ENCODE data around the gene ADISSP.

ADISSP gene

GRCh38 chr20:3755814-3756480 is 11.6 kb downstream of the ADISSP start:
- DNase-seq (ENCODE audit: extremely low read depth in 1 of 2, low read depth in 1 of 2) = no peak

GRCh38 chr20:3755269-3755668 is 12.3 kb downstream of the ADISSP start:
- DNase-seq (ENCODE audit: extremely low read depth in 1 of 2, low read depth in 1 of 2) = no peak

- DNase-seq (ENCODE audit: extremely low read depth in 1 of 2, low read depth in 1 of 2) = no peak
These were observed 13.3 kb downstream of the ADISSP start for GRCh38 chr20:3754276-3754630.

GRCh38 chr20:3753501-3754275 is 13.9 kb downstream of the ADISSP start:
- DNase-seq (ENCODE audit: extremely low read depth in 1 of 2, low read depth in 1 of 2) = no peak

GRCh38 chr20:3753098-3753497 is 14.5 kb downstream of the ADISSP start:
- peak in 1 of 2 donors; percentile 33 for DNase-seq (ENCODE audit: extremely low read depth in 1 of 2, low read depth in 1 of 2)

GRCh38 chr20:3752386-3752759 is 15.2 kb downstream of the ADISSP start:
- DNase-seq (ENCODE audit: extremely low read depth in 1 of 2, low read depth in 1 of 2) = no peak

- peak in 1 of 2 donors; percentile 14 for DNase-seq (ENCODE audit: extremely low read depth in 1 of 2, low read depth in 1 of 2)
These were observed 15.7 kb downstream of the ADISSP start for GRCh38 chr20:3751675-3752385.

- no peak for DNase-seq (ENCODE audit: extremely low read depth in 1 of 2, low read depth in 1 of 2)
These were observed 16.3 kb downstream of the ADISSP start for GRCh38 chr20:3751305-3751674.

GRCh38 chr20:3749689-3750531 is 17.6 kb downstream of the ADISSP start:
- DNase-seq (ENCODE audit: extremely low read depth in 1 of 2, low read depth in 1 of 2) = no peak

- no peak for DNase-seq (ENCODE audit: extremely low read depth in 1 of 2, low read depth in 1 of 2)
These were observed 18.4 kb downstream of the ADISSP start for GRCh38 chr20:3749087-3749688.

GRCh38 chr20:3748073-3748472 is 19.5 kb downstream of the ADISSP start:
- DNase-seq (ENCODE audit: extremely low read depth in 1 of 2, low read depth in 1 of 2) = no peak

- DNase-seq (ENCODE audit: extremely low read depth in 1 of 2, low read depth in 1 of 2) = no peak
These were observed 20.1 kb downstream of the ADISSP start for GRCh38 chr20:3747471-3747870.

GRCh38 chr20:3745686-3746173 is 21.8 kb downstream of the ADISSP start:
- no peak for DNase-seq (ENCODE audit: extremely low read depth in 1 of 2, low read depth in 1 of 2)

GRCh38 chr20:3744806-3745685 is 22.5 kb downstream of the ADISSP start:
- DNase-seq (ENCODE audit: extremely low read depth in 1 of 2, low read depth in 1 of 2) = peak; percentile 42 to 47

GRCh38 chr20:3744037-3744436 is 23.5 kb downstream of the ADISSP start:
- no peak for DNase-seq (ENCODE audit: extremely low read depth in 1 of 2, low read depth in 1 of 2)

GRCh38 chr20:3743251-3743650 is 24.3 kb downstream of the ADISSP start:
- DNase-seq (ENCODE audit: extremely low read depth in 1 of 2, low read depth in 1 of 2) = no peak

GRCh38 chr20:3741836-3742458 is 25.6 kb downstream of the ADISSP start:
- DNase-seq (ENCODE audit: extremely low read depth in 1 of 2, low read depth in 1 of 2) = no peak

- no peak for DNase-seq (ENCODE audit: extremely low read depth in 1 of 2, low read depth in 1 of 2)
These were observed 26.8 kb downstream of the ADISSP start for GRCh38 chr20:3740615-3741301.

Data from activated CD8-positive, alpha-beta memory T cell treated with anti-CD3 and anti-CD28 coated beads for 1 hour (primary cell).